K562 (cell line): ENCODE results near the gene GLRX5.

Source experiments
- ZNF253 ChIP-seq: fragments of 250-450 bp; sonication (Bioruptor Pico); conservative IDR thresholded peaks from 2 replicates; pipeline ENCODE4 v1.6.1; 2021; ENCODE audit warnings: mild to moderate bottlenecking
- TF ChIP-seq, protein P1 (sequence below), 3 experiments: IDR thresholded peaks in 2 of 3; conservative IDR thresholded peaks in 1 of 3; 2 replicates each; pipeline ENCODE4 v1.5.1; 2011 to 2012; ENCODE audit warnings: low read length in 3 of 3, mild to moderate bottlenecking in 3 of 3, control low read depth in 2 of 3, improper control_type of control experiment in 1 of 3, inconsistent platforms in 1 of 3, low read depth in 1 of 3, mixed read lengths in 1 of 3, moderate library complexity in 1 of 3; ENCODE audit not compliant: insufficient read depth in 2 of 3

DNA sequence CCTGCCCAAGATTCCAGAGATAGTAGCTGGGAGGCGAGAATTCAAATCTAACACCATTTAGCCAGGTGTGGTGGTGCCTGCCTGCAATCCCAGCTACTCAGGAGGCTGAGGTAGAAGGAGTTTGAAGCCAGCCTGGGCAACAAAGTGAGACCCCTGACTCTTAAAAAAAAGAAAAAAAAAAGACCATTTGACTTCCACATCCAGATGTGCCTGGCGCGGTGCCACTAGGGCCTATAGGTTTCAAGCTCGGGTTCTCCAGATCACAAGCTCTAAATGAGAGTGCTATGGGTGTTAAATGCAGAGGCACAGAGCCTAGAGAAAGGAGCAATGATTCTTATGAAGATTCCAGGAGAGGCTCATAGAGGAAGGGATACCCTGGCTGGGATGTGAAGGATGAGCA lies 40.9 kb upstream of the GLRX5 start:
- TF ChIP-seq ZNF253 = no peak
- TF ChIP-seq, protein P1, sequence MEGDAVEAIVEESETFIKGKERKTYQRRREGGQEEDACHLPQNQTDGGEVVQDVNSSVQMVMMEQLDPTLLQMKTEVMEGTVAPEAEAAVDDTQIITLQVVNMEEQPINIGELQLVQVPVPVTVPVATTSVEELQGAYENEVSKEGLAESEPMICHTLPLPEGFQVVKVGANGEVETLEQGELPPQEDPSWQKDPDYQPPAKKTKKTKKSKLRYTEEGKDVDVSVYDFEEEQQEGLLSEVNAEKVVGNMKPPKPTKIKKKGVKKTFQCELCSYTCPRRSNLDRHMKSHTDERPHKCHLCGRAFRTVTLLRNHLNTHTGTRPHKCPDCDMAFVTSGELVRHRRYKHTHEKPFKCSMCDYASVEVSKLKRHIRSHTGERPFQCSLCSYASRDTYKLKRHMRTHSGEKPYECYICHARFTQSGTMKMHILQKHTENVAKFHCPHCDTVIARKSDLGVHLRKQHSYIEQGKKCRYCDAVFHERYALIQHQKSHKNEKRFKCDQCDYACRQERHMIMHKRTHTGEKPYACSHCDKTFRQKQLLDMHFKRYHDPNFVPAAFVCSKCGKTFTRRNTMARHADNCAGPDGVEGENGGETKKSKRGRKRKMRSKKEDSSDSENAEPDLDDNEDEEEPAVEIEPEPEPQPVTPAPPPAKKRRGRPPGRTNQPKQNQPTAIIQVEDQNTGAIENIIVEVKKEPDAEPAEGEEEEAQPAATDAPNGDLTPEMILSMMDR (IDR thresholded peaks at IDR 0.05 in 2 of 3, conservative IDR thresholded peaks at IDR 0.05 in 1 of 3; ENCODE audit: insufficient read depth in 2 of 3, low read depth in 1 of 3, low read length in 3 of 3) = no peak
